Fibroblast of villous mesenchyme (primary cell): ENCODE results near the gene CAPNS2. TPM values are rescaled to one million over a fixed set of nuclear protein-coding genes. Genes with fewer than 3 reads are reported as not detected.
A peak's percentile ranks its signal among the peaks of the same experiment; 100 is the strongest.

ENCODE experiments used
- DNase-seq: peaks from one replicate; pipeline ENCODE4 v3.0.0-alpha.2; 2010; ENCODE audit warnings: low read depth
- H3K4me3 ChIP-seq: 2 replicates; pipeline ENCODE4 v1.5.1; 2011; ENCODE audit warnings: low read depth, mild to moderate bottlenecking, low read length
- CTCF ChIP-seq: IDR thresholded peaks from 2 replicates; pipeline ENCODE4 v1.5.1; 2012; ENCODE audit warnings: low read depth, mild to moderate bottlenecking, low read length; ENCODE audit not compliant: insufficient read depth
- total RNA-seq: library from RNA; depleted of rRNA; stranded (reverse); fragments of >200 nt; gene quantifications from 2 replicates; pipeline ENCODE4 v1.2.3, GENCODE V29; 2012

CAPNS2 gene
- 1.3 and 2.6 TPM in 2 replicates for total RNA-seq

GRCh38 chr16:55566432-55567175 is at the start of gene CAPNS2:
Gene CAPNS2 (plus strand): TSS chr16:55566684. CDS start chr16:55566757, 73 bp downstream.
- no peak within 1 kb of the TSS for H3K4me3 ChIP-seq
- DNase-seq = no peak
- TF ChIP-seq CTCF = no peak

GRCh38 chr16:55521792-55522191 is 44.7 kb upstream of the CAPNS2 start:
- TF ChIP-seq CTCF = no peak
- no peak for DNase-seq
- no peak overlapping the region for H3K4me3 ChIP-seq

GRCh38 chr16:55526441-55526840 is 40.0 kb upstream of the CAPNS2 start:
- no peak overlapping the region for H3K4me3 ChIP-seq
- no peak for DNase-seq
- no peak for TF ChIP-seq CTCF

GRCh38 chr16:55527885-55528284 is 38.6 kb upstream of the CAPNS2 start:
- H3K4me3 ChIP-seq = no peak overlapping the region
- TF ChIP-seq CTCF = no peak
- DNase-seq = no peak

- TF ChIP-seq CTCF = no peak
- DNase-seq = peak; percentile 63
- H3K4me3 ChIP-seq = no peak overlapping the region
Measured at GRCh38 chr16:55529018-55529417, 37.5 kb upstream of the CAPNS2 start.

GRCh38 chr16:55530316-55530856 is 36.1 kb upstream of the CAPNS2 start:
- no peak for DNase-seq
- TF ChIP-seq CTCF = no peak
- no peak overlapping the region for H3K4me3 ChIP-seq

- no peak overlapping the region for H3K4me3 ChIP-seq
- DNase-seq = no peak
- no peak for TF ChIP-seq CTCF
Measured at GRCh38 chr16:55532227-55532626, 34.3 kb upstream of the CAPNS2 start.
